Neural cell (in vitro differentiated cells): ENCODE measurements around the gene LNX1. TPM values are rescaled to one million over a fixed set of nuclear protein-coding genes. Genes with fewer than 3 reads are reported as not detected.

Experiments
- H2AFZ ChIP-seq: fragments of 200-600, 300-800 bp; sonication (generic), shearing (Covaris generic); 2 replicates; pipeline ENCODE4 v1.6.0; 2014; ENCODE audit warnings: low read depth, mild to moderate bottlenecking, antibody characterized with exemption, low read length, moderate library complexity
- H3F3A ChIP-seq: fragments of 200-600 bp; shearing (Covaris generic); 2 replicates; pipeline ENCODE4 v1.6.1; 2016; ENCODE audit warnings: mild to moderate bottlenecking, moderate library complexity, mixed read lengths, antibody characterized with exemption, low read length; ENCODE audit not compliant: insufficient read depth, poor library complexity, severe bottlenecking
- H3K27ac ChIP-seq: fragments of 200-600, 300-800 bp; sonication (generic), shearing (Covaris generic); 2 replicates; pipeline ENCODE4 v1.5.1; 2014; ENCODE audit warnings: mild to moderate bottlenecking, low read length, moderate library complexity
- H3K27me3 ChIP-seq: fragments of 300-800, 200-600 bp; sonication (generic), shearing (Covaris generic); 2 replicates; pipeline ENCODE4 v1.6.0; 2014; ENCODE audit warnings: mild to moderate bottlenecking, low read depth, low read length, moderate library complexity; ENCODE audit not compliant: insufficient read depth
- H3K36me3 ChIP-seq: fragments of 300-800, 200-600 bp; sonication (generic), shearing (Covaris generic); 2 replicates; pipeline ENCODE4 v1.5.1; 2014; ENCODE audit warnings: mild to moderate bottlenecking, antibody characterized with exemption, low read length, moderate library complexity; ENCODE audit not compliant: insufficient read depth
- H3K4me2 ChIP-seq: fragments of 300-800, 200-600 bp; sonication (generic), shearing (Covaris generic); 2 replicates; pipeline ENCODE4 v1.6.0; 2014; ENCODE audit warnings: mild to moderate bottlenecking, low read length
- H3K4me3 ChIP-seq: fragments of 300-800, 200-600 bp; sonication (generic), shearing (Covaris generic); 2 replicates; pipeline ENCODE4 v1.5.1; 2014; ENCODE audit warnings: mild to moderate bottlenecking, low read length, moderate library complexity
- H3K79me2 ChIP-seq: fragments of 200-600 bp; shearing (Covaris generic); replicated peaks from 2 replicates; pipeline ENCODE4 v1.6.0; 2014; ENCODE audit warnings: mild to moderate bottlenecking, low read length, moderate library complexity; ENCODE audit not compliant: insufficient read depth
- H3K9ac ChIP-seq: fragments of 300-800, 200-600 bp; sonication (generic), shearing (Covaris generic); 2 replicates; pipeline ENCODE4 v1.6.1; 2016; ENCODE audit warnings: mild to moderate bottlenecking, low read length, mixed read lengths
- H3K9me2 ChIP-seq: fragments of 200-600 bp; shearing (Covaris generic); 2 replicates; pipeline ENCODE4 v1.6.1; 2016; ENCODE audit warnings: mild to moderate bottlenecking, low read length, mixed read lengths; ENCODE audit not compliant: insufficient read depth
- H3K9me3 ChIP-seq: fragments of 200-600, 300-800 bp; sonication (generic), shearing (Covaris generic); 2 replicates; pipeline ENCODE4 v1.6.1; 2016; ENCODE audit warnings: mild to moderate bottlenecking, mixed run types, low read length, moderate library complexity, mixed read lengths
- H4K20me1 ChIP-seq: fragments of 200-600 bp; shearing (Covaris generic); 2 replicates; pipeline ENCODE4 v1.6.1; 2016; ENCODE audit warnings: mild to moderate bottlenecking, mixed run types; ENCODE audit not compliant: insufficient read depth
- CTCF ChIP-seq: fragments of 450-650 bp; IDR thresholded peaks from 2 replicates; pipeline ENCODE4 v1.5.1; 2014; ENCODE audit warnings: antibody characterized with exemption, mild to moderate bottlenecking, moderate library complexity; ENCODE audit not compliant: poor library complexity, severe bottlenecking
- EP300 ChIP-seq: fragments of 450-650 bp; conservative IDR thresholded peaks from 2 replicates; pipeline ENCODE4 v1.6.1; 2014; ENCODE audit warnings: antibody characterized with exemption, mild to moderate bottlenecking, moderate library complexity; ENCODE audit not compliant: poor library complexity, severe bottlenecking
- EZH2 ChIP-seq: fragments of 200-600, 300-800 bp; shearing (Covaris generic), sonication (generic); IDR thresholded peaks from 2 replicates; pipeline ENCODE4 v1.6.1; 2014; ENCODE audit warnings: antibody characterized with exemption, low read length, borderline replicate concordance, mild to moderate bottlenecking; ENCODE audit not compliant: insufficient read depth, poor library complexity, severe bottlenecking
- MXI1 ChIP-seq: fragments of 450-650 bp; conservative IDR thresholded peaks from 2 replicates; pipeline ENCODE4 v1.6.1; 2014; ENCODE audit warnings: antibody characterized with exemption, mild to moderate bottlenecking; ENCODE audit not compliant: poor library complexity, severe bottlenecking
- POLR2AphosphoS5 ChIP-seq: IDR thresholded peaks from 2 replicates; pipeline ENCODE4 v1.6.1; 2012
- RAD21 ChIP-seq: fragments of 450-650 bp; conservative IDR thresholded peaks from 2 replicates; pipeline ENCODE4 v1.6.1; 2014; ENCODE audit warnings: antibody characterized with exemption, mild to moderate bottlenecking, moderate library complexity
- REST ChIP-seq: IDR thresholded peaks from 2 replicates; pipeline ENCODE4 v1.6.1; 2012; ENCODE audit warnings: borderline replicate concordance
- SMC3 ChIP-seq: fragments of 450-650 bp; conservative IDR thresholded peaks from 2 replicates; pipeline ENCODE4 v1.6.1; 2014; ENCODE audit warnings: antibody characterized with exemption, mild to moderate bottlenecking, moderate library complexity; ENCODE audit not compliant: poor library complexity
- TAF1 ChIP-seq: IDR thresholded peaks from 2 replicates; pipeline ENCODE4 v1.6.1; 2012; ENCODE audit warnings: low read depth
- polyA plus RNA-seq: library from polyadenylated mRNA; depleted of rRNA; stranded (reverse); fragments of >200 nt; gene quantifications from 2 replicates; pipeline ENCODE4 v1.2.3, GENCODE V29; 2014

Gene LNX1
- polyA plus RNA-seq, 1 donor from 2014 or later = 3.4 TPM

- no peaks in the 10 kb centered on the region for H3K79me2 ChIP-seq
- H4K20me1 ChIP-seq = no peaks in the 10 kb centered on the region
These were observed 15.1 kb downstream of the LNX1 start for GRCh38 chr4:53576071-53576617.

GRCh38 chr4:53575552-53575951 lies 15.7 kb downstream of the LNX1 start:
- Histone ChIP-seq H3K27ac (no peak overlapping the region), H3K36me3 (no peaks in the 10 kb centered on the region), H3K4me3 (no peak overlapping the region), H3K4me2 (no peak overlapping the region), H3K79me2 (no peaks in the 10 kb centered on the region), H2AFZ (no peak overlapping the region), H3K9ac (no peak overlapping the region), H3K9me3 (no peaks in the 10 kb centered on the region), H4K20me1 (no peaks in the 10 kb centered on the region), H3K9me2 (no peaks in the 10 kb centered on the region), H3K27me3 (no peaks in the 10 kb centered on the region), H3F3A (no peaks in the 10 kb centered on the region)
- TF ChIP-seq SMC3 = no peak
- TF ChIP-seq TAF1 = no peak
- TF ChIP-seq RAD21 = no peak
- no peak for TF ChIP-seq EP300
- no peak for TF ChIP-seq REST

More at GRCh38 chr4:53576071-53576617, 15.1 kb downstream of the LNX1 start:
- Histone ChIP-seq H3K9me2 (no peaks in the 10 kb centered on the region), H3K36me3 (no peaks in the 10 kb centered on the region), H3K4me3 (no peak overlapping the region), H3K4me2 (no peak overlapping the region), H3K9me3 (no peaks in the 10 kb centered on the region), H3K9ac (no peak overlapping the region), H3K27ac (no peak overlapping the region), H3F3A (no peaks in the 10 kb centered on the region), H2AFZ (no peak overlapping the region), H3K27me3 (no peaks in the 10 kb centered on the region)
- no peak for TF ChIP-seq MXI1
- TF ChIP-seq POLR2AphosphoS5 = no peak
- TF ChIP-seq EZH2 = no peak
- TF ChIP-seq TAF1 = no peak
- no peak for TF ChIP-seq RAD21
- no peak for TF ChIP-seq CTCF

- Histone ChIP-seq H4K20me1 (no peaks in the 10 kb centered on the region), H3K79me2 (no peaks in the 10 kb centered on the region), H2AFZ (no peak overlapping the region), H3F3A (no peaks in the 10 kb centered on the region), H3K27ac (no peak overlapping the region), H3K9me2 (no peaks in the 10 kb centered on the region), H3K9me3 (no peaks in the 10 kb centered on the region), H3K4me3 (no peak overlapping the region), H3K9ac (no peak overlapping the region), H3K36me3 (no peaks in the 10 kb centered on the region), H3K27me3 (no peaks in the 10 kb centered on the region), H3K4me2 (no peak overlapping the region)
- TF ChIP-seq EZH2 (no peak), TAF1 (no peak), EP300 (no peak), SMC3 (no peak), CTCF (no peak), MXI1 (no peak), RAD21 (no peak), POLR2AphosphoS5 (no peak), REST (no peak)
These were observed 16.8 kb downstream of the LNX1 start for GRCh38 chr4:53574528-53574927.
